Measurements from ENCODE around the gene TBX21.

DNA sequence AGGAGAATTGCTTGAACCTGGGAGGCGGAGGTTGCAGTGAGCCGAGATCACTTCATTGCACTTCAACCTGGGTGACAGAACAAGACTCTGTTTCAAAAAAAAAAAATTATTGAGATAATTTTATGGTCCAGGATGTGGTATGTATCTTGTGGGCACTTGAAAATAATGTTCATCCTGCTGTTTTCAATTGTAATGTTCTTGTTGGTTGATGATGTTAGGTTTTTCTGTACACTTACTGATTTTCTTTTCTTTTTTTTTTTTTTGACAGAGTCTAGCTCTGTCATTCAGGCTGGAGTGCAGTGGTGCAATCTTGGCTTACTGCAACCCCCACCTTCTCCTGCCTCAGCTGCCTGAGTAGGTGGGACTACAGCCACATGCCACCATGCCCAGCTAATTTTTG, 29.7 kb downstream of the TBX21 start:
- TF ChIP-seq, protein P1, sequence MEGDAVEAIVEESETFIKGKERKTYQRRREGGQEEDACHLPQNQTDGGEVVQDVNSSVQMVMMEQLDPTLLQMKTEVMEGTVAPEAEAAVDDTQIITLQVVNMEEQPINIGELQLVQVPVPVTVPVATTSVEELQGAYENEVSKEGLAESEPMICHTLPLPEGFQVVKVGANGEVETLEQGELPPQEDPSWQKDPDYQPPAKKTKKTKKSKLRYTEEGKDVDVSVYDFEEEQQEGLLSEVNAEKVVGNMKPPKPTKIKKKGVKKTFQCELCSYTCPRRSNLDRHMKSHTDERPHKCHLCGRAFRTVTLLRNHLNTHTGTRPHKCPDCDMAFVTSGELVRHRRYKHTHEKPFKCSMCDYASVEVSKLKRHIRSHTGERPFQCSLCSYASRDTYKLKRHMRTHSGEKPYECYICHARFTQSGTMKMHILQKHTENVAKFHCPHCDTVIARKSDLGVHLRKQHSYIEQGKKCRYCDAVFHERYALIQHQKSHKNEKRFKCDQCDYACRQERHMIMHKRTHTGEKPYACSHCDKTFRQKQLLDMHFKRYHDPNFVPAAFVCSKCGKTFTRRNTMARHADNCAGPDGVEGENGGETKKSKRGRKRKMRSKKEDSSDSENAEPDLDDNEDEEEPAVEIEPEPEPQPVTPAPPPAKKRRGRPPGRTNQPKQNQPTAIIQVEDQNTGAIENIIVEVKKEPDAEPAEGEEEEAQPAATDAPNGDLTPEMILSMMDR (IDR thresholded peaks at IDR 0.05) = no peak
- no peak for TF ChIP-seq POLR2AphosphoS5 (IDR thresholded peaks at IDR 0.05)
- TF ChIP-seq EP300 (IDR thresholded peaks at IDR 0.05) = no peak
- TF ChIP-seq POLR2A (IDR thresholded peaks at IDR 0.05) = no peak

Data from sigmoid colon (tissue), 4 donors.